Hematopoietic multipotent progenitor cell treated with erythropoietin and hydrocortisone succinate and interleukin-3 and kit ligand, for 8 days (in vitro differentiated cells): ENCODE measurements around the gene SH2D3C.
A peak's percentile ranks its signal among the peaks of the same experiment; 100 is the strongest.

Source experiments
- DNase-seq: peaks from one replicate; pipeline ENCODE4 v3.0.0-alpha.2; 2015

The SH2D3C gene

DNA sequence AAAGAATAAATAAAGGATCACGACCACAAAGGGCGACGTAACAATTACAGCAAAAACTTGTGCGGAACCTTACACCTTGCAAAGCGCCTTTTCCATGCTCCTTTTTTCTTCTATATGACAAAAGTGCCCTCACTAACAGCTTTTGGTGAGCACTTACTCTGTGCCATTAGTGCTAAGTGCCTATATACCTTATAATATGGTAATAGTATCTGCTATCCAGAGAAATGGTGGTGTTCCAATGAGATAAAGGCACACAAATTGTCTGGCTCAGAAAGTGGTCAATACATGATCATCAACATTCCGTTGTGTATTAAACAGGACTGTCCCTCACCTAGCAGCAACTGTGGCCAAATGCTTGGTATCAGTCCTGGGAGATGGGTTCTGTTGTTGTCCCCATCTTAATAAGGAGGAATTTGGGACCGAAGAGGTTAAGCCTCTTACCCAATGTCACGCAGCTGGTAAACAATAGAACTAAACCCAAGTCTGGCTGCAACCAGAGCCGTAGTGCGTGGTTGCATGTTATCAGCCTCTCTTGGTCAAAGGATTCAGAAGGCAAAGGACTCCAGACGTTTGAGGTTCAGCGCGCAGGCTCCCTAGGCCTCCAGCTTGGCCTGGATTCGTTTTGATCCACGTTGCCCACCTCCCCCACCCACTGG lies 42.8 kb downstream of the SH2D3C start:
- no peak for DNase-seq

DNA sequence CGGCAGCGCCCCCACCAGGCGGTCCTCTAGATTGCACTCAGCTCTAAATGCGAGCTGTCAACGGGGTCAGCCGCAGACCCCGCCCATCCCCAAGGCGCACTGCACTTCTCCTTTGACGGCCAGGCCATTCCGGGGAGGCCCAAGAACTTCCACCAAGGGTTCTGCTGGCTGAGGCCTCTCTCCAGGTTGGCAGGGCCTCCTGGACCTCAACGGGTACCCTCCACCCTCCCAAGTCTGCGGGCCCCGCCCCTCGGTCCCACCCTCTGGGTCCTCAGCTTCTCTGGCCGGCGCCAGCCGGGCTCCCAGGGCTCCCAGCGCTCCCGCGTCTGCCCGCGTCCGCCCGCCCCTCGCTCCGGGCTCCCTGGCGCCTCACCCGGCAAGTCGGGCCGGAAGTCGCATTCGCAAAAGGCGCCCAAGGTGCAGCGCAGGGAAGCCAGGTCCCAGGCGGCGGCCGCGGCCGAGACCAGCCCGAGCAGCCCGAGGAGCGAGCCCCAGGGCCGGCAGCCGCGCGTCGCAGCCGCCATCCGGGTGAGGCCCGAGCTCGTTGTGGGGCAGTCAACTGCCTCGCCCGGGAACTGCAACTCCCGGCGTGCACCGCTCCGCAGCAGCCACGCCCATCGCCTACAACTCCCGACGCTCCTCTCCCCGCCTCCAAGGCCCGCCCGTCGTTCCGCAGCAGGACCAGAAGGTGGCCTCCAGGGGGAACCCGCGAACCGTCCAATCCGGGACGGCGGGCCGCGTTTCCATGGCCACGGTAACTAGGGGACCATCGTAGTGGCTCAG lies 43.5 kb downstream of the SH2D3C start, which contains the start of gene TOR2A:
Gene TOR2A (minus strand): TSS at position 548 of the 783 bp plus-strand sequence. CDS start 24 bp downstream, at position 524.
- DNase-seq = peak; percentile 96

DNA sequence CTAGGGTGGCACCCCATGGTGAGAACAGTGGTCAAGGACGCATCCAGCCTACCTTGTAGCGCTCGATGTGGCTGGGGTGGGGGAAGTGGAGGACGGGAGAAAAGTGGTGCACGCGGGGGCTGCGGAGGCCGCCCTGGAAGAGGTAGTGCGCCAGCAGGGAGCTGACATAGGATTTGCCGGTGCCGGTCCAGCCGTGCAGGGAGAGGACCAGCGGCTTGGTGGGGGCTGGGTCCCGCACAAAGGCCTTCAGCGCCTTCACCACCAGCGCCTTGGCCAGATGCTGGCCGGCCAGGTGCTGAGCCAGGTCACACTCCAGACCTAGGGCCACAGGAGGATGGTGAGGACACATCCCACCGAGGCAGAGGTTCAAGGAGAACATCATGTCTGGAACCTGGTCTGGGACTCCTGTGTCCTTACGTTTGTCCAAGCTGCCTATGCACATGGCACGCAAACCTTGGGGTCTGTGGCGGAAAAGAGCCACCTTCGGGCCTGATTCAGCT lies 44.2 kb downstream of the SH2D3C start:
- DNase-seq = no peak

DNA sequence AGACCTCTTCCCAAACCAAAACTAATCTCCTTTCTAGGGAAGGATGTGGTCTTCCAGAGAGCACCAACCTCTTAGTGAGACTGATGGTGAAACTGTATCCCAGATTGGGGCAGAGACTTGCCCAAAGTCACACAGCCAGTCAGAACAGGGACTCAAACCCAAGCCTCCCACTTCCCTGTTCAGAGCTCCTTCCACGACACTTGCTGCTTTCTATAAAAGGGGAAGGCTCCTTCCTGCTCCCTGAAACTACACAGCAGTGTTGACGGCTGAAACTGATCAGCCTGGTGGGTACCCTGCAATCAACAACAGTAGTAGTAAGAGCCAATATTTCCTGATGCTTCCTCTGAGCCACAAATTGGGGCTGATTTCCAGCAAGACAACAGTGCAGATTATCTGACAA lies 44.9 kb downstream of the SH2D3C start:
- DNase-seq = no peak

DNA sequence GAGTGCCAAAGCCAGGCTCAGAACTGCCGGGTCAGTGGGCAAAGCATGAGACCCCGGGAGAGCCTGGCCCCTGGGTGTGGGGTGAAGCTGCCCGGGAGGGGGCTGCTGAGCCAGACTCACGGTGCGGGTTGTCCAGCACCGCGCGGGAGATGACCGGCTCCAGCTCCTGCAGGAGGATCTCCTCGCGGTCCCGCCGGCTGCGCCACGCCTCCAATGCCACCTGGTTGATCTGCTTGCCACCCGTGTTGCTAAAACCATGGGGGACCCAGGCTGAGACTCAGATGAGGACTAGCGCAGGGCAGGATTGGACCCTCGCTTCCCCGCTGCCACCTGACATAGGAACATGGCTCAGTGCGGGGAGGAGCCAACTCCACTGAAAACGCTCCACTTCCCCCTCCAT lies 46.0 kb downstream of the SH2D3C start:
- no peak for DNase-seq

DNA sequence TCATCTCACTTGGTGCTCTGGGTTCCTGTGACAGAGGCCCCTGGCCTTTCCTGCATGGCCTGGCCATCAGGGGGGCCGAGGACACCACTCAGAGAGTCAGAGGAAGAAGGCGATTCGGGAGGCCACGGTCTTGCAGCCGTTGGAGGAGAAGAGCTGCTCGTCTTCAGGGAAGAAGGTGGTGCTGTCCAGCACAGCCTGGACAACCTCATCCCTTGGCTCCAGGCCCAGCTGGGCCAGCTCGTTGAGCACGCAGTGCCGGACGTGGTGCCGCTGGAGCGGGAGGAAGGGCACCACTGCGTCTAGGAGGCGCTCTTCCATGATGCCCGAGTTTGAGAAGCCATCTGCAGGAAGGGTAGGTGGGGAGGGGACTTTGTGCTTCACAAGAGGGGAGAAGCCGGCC lies 46.5 kb downstream of the SH2D3C start:
- DNase-seq = no peak

DNA sequence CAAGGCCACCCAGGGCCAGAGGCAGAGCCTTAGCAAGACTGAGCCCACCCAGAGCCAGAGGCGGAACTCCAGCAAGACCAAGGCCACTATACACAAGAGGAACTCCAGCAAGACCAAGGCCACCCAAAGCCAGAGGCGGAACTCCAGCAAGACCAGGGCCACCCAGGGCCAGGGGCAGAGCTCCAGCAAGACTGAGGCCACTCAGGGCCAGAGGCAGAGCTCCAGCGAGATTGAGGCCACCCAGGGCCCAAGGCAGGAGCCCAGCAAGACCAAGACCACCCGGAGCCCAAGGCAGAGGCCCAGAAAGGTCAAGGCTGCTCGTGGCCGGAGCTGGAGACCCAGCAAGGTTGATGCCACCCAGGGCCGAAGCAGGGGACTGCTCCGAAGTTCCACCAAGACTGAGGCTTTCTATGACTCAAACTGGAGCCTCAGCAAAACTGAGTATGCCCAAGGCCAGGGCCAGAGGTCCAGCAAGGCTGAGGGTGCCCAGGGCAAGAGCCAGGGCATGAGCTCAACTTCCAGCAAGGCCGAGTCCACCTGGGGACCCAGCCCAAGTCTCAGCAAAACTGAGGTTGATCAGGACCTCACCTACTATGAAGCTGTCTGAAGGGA lies 47.6 kb downstream of the SH2D3C start:
- no peak for DNase-seq

DNA sequence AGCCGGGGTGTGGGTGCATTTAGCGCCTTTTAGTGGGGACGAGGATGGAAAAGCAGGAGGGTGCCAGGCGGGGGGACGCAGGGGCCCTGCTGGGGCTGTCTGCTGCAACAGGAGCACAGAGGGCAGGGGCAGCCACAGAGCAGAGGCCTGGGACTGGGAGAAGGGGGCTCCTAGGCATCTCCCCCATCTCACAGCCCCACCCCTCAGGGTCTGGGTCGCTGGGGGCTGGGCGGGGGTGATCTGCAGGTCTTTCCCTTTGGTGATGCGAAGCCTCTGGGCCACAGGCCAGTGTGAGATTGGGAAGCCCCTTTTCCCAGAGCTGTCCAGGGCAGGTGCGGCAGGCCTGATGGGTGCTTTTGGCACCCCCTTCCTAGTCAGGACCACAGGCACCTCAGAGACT lies 48.2 kb downstream of the SH2D3C start:
- DNase-seq = no peak

DNA sequence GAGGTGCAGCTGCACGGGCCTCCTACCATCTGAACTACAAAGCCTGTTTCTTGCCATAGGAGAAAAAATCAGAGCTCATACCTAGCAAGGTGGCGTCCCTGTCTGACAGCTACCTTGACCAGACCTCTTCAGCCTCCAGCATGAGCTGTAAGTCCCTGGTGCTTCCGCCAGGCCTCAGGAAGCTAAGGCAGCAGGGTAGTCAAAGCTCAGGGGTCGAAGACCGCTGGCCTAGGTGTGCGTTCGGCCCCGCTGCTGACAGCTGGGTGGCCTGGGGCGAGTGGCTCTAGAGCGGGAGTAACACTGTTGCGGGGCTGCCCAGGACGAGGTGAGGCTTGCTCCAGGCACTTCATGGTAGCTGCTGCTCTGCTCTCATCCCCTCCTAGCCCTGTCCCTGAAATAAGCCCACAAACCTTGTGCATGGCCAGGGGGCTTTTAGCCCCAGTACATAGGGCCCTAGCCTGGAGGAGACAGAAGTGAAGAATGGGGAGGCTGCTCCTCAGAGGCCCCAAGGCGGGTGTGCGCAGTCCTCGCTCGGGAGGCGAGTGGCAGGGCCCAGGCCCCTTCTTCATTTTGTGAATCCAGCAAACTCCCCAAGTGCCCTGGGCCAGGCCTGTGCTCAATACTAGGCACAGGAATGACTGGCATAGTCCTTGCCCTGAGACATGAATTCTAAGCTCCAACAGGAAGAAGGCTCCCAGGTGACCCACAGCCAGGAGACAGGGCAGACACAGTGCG lies 48.8 kb downstream of the SH2D3C start:
- no peak for DNase-seq

DNA sequence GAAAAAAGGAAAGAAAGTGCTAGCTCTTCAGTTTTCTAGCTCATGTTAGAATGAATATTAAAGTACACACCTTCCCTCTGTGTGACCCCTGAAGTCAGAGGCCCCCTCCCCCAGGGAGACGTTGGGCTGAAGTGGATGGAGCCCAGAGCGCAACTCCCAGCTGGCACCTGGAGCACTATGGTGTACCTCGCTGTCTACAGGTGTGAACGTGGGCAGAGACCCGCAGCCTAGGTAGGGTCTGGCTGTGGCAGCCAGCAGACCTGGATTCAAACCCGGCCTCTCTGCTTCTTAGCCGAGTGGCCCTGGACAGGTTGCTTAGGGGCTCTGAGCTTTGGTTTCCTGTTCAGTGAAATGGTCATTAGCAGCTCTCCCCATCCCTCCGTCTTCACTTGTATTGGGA lies 49.7 kb downstream of the SH2D3C start:
- DNase-seq = no peak

DNA sequence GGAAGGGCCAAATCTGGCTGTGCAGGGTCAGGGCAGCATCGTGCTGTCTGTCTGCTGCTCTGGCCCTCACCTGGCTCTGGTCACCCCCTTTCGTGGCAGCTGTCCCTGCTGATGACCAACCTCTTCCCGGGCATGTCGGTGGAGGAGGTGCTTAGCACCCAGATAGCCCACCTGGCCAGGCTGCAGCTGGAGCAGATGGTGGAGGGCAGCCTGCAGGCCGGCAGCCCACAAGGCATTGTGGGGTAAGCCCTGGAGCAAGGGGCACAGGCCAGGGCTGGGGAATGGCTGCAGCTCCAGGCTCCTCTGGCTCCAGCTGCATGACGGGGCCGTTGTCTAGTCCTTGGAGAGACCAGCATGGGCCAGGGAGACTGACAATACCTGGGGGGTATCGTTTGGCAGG lies 51.6 kb downstream of the SH2D3C start:
- no peak for DNase-seq

DNA sequence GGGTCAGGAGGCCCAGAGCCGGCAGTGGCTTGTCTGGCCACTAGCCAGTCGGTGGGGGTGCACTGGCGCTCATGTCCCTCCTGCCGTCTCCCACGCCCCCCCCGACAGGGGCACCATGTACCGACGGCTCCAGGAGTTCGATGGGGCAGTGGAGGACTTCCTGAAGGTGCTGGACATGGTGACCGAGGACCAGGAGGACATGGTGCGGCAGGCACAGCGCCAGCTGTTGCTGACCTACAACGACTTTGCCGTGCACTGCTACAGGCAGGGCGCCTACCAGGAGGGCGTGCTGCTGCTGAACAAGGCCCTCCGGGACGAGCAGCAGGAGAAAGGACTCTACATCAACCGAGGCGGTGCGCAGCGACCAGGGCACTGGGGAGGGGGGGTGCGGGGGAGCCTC lies 54.5 kb downstream of the SH2D3C start:
- no peak for DNase-seq

DNA sequence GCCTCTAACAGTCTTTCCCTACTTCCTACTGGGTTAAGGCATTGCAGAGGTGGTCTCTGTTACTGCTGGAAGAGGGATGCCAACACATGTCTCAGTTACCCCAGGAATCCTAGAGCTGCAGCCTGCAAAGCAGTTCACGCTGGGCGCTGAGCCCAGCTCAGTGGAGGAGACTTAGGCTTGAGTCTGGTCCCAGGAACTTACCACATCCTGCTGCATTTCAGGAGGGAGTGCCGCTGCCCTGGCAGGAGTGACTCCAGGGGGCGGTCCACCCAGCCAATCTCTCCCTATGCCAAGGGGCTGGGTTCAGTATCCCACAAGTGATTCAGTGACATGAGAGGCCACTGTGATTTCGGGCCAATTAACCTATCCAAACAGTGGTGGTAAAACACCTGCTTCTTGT lies 55.0 kb downstream of the SH2D3C start:
- DNase-seq = no peak

DNA sequence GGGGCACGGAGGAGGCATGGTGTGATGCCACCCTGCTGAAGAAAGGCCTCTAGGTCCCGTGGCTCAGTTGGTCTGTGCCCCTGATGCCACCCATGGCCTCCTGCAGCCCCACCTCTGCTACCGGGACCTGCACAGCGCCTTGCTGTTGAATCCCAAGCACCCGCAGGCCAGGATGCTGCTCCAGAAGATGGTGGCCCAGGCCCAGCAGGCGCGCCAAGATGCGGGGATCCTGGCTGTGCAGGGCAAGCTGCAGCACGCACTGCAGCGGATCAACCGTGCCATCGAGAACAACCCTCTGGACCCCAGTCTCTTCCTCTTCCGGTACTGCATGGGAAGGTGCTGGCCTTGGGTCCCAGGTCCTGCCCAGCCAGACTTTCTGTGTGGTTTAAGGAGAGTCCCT lies 55.5 kb downstream of the SH2D3C start:
- DNase-seq = no peak

DNA sequence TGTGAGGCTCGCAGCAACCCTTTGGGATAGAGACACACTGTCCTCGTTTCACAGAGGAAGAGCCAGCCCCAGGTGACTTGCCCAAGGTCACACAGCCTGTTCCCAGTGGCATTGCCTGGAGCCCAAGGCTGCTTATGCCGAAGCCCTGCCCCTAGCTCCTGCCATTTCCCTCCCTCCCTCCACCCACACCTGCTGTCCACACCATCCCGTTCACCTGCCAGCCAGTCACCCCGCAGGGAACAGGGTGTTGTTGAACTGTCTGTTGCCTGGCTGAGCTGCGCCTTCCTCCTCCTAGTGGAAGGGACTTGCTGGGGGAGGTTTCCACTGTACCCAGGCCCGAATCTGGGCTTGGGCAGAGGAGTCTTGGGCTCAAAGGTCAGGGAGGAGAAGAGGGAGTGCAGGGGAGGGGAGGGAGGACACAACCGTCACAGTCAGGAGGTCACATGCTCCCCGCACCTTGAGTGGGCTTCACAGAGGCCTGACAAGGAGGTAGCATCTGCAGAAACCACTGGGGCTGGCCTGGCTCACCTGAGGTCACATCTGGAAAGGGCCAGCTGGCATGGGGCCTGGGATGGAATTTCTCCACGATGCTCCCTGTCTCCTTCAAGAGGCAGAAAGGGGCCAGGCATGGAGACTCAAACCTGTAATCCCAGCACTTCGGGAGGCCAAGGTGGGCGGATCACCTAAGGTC lies 56.3 kb downstream of the SH2D3C start:
- DNase-seq = no peak

DNA sequence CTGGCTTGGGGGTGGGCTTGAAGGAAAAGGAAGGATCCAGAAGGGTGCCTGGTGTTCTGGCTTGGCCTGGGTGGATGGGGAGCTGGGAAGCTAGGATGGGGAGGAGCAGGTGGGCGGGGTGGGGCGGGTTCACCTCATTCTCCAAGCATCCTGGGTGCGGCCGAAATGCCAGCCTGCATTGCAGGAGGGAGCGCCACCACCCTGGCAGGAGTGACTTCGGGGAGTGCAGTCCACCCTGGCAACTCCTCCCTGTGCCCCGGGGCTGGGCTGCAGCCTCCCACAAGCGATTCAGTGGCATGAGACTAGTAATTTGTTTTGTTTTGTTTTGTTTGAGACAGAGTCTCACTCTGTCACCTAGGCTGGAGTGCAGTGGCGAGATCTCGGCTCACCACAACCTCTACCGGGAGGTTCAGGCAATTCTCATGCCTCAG lies 57.1 kb downstream of the SH2D3C start:
- DNase-seq = no peak

DNA sequence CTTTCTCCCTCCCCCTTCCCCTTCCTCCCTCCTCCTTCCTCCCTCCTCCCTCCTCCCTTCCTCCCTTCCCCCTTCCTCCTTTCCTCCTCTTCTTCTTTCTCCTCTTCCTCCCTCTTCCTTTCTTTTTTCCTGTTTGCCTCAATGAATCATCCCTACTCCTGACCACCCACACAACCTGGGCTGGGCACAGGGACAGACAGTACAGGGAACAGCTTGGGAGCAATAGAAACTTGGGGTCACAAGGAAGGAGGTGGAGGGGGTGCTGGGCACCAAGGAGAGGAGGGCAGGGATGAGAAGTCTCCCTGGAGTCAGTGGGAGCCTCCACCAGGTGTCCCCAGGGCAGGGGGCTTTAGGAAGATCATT lies 57.6 kb downstream of the SH2D3C start:
- DNase-seq = no peak

DNA sequence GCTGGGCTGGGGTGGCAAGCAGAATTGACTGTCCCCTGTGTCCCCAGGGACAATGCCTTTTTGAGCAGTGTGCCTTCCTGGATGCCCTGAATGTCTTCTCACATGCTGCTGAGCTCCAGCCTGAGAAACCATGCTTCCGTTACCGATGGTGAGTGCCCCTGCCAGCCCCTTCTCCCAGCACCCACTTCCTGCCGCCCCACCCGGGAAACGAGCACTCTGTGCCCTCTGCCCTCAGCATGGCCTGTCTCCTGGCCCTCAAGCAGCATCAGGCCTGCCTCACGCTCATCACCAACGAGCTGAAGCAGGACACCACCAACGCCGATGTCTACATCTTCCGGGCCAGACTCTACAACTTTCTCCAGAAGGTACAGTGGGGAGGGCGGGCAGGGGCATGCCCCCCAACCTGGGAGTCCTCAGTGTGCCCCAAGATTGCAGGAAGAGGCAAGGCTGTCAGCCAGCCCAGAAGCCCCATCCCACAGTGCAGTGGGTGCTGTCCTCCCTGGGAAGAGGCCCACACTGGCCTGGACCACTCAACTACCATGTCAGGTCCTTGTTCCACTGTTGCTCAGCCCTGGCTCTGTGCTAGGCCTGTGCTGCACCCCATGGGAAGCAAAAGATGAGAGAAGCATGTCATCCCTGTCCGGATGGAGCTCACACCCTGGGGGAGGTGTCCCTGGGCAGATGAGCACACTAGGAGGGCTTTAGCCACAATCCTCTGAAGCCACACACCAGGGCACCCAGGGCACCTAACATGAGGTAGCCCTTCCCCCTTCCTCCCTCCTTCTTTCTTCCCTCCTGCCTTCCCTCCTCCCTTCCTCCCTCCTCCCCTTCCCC lies 58.2 kb downstream of the SH2D3C start:
- DNase-seq = no peak

DNA sequence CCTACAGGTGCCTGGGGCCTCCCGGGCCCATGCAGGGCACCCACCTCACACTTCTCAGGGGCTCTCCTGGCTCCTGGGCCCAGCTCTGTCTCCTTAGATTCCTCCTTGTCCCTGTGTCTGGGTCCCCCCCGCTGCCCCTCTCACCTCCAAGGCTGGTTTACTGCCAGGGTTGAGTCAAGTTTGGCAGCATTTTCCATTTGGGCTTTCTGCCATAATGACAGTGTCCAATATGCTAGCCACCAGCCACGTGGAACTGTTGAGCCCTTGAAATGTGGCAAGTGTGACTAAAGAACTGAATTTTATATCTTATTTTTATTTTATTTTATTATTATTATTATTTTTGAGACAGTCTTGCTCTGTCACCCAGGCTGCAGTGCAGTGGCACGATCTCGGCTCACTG lies 60.7 kb downstream of the SH2D3C start:
- no peak for DNase-seq

DNA sequence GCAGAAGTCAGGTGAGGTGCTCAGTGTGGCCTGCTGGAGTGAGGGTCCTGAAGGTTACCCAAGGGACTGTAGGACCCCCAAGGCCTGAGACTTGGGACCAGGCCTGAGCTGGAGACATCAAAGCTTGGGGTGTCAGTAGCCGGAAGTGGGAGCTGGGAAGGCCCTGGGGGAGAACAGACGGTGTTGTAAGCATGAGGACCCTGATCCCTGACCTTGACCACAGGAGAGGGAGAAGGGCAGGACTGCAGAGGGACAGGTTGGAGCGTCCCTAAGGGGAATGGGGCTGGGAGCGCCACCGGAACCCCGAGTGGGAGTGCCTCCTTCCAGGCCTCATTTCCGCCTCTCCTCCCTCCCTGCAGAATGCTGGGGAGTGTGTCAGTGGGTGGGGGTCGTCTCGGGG lies 62.1 kb downstream of the SH2D3C start:
- no peak for DNase-seq

DNA sequence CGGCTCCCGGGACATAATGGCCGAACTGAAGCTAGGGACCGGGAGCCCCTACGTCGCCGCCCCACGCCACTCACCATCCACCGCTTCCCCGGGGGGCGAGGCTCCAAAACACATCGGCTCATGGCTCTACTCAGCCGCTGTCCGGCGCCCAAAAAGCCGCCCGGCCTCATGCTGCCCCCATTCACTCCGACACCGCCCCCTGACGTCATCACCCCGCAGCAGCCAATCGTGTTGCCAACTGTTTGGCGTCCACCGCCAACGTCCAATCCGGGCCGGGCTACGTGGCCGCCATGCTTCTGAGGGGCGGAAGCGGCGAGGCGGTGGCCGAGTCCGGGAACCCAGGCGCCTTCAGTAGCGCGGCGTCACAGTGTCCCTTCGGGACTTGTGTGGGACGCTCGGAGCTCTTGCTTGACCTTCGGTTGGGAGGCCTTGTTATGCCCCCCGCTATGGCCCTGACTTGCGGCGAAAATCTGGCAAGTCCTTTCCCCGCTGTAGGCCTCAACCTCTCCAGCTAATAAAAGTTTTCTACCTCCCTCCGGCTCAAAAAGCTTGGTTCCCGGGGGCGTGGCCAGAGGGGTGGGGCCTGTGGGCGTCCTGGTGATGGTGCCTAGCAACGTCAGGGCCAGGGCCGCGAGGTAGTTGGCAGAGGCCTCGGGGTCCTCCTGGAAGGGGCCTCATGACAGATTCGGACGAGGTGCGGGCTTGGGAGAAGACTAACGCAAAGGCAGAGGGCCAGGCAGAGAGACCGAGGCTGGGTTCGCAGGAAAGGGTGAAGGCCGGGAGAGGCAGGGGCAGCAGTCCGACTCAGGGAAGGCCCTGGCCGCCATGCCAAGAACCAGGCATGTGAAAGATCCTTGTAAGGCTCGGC lies 62.8 kb downstream of the SH2D3C start, which contains the start of the genes PTRH1 and TTC16:
Gene PTRH1 (minus strand): TSS at position 194 of the 868 bp plus-strand sequence. CDS start 24 bp downstream, at position 170.
Gene TTC16 (plus strand): TSS at position 610 of the 868 bp plus-strand sequence. CDS start 67 bp downstream, at position 677.
- peak; percentile 95 for DNase-seq
